ENCODE data around the gene KCNJ16.

KCNJ16 gene

DNA sequence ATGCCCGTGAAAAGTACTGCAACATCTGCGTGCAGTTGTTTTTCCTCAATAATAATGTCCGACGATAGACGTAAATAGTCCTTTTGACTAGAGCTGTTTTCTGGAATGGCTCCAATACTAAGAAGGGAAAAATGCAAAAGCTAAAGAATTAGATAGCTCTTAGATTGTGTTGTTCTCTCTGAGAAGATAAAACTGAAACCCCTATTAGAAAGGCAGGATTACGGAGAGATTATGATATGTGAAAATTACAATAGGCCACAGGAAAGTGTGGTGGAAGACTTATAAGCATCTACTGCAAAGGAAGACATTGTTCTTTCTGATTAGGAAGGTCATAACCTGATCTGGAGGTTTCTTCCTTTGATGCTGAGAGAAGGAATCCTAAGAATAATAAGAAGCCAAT, 33.5 kb upstream of the KCNJ16 start:
- TF ChIP-seq EP300 (IDR thresholded peaks at IDR 0.05; ENCODE audit: borderline replicate concordance) (no peak), EGR1 (IDR thresholded peaks at IDR 0.05) (no peak), MAX (IDR thresholded peaks at IDR 0.05) (no peak), ZBTB7A (IDR thresholded peaks at IDR 0.05; ENCODE audit: low read depth) (no peak), NFIC (IDR thresholded peaks at IDR 0.05) (no peak), TCF12 (IDR thresholded peaks at IDR 0.05; ENCODE audit: low read depth) (no peak), YY1 (IDR thresholded peaks at IDR 0.05; ENCODE audit: low read depth) (no peak), CEBPB (IDR thresholded peaks at IDR 0.05) (no peak), CREB1 (IDR thresholded peaks at IDR 0.05; ENCODE audit: low read depth) (no peak), FOXM1 (IDR thresholded peaks at IDR 0.05; ENCODE audit: borderline replicate concordance, low read depth) (no peak), TEAD4 (IDR thresholded peaks at IDR 0.05) (no peak), USF1 (IDR thresholded peaks at IDR 0.05) (no peak), RAD21 (IDR thresholded peaks at IDR 0.05; ENCODE audit: low read depth) (no peak), TAF1 (IDR thresholded peaks at IDR 0.05; ENCODE audit: low read depth) (no peak)
- TF ChIP-seq, protein P1, sequence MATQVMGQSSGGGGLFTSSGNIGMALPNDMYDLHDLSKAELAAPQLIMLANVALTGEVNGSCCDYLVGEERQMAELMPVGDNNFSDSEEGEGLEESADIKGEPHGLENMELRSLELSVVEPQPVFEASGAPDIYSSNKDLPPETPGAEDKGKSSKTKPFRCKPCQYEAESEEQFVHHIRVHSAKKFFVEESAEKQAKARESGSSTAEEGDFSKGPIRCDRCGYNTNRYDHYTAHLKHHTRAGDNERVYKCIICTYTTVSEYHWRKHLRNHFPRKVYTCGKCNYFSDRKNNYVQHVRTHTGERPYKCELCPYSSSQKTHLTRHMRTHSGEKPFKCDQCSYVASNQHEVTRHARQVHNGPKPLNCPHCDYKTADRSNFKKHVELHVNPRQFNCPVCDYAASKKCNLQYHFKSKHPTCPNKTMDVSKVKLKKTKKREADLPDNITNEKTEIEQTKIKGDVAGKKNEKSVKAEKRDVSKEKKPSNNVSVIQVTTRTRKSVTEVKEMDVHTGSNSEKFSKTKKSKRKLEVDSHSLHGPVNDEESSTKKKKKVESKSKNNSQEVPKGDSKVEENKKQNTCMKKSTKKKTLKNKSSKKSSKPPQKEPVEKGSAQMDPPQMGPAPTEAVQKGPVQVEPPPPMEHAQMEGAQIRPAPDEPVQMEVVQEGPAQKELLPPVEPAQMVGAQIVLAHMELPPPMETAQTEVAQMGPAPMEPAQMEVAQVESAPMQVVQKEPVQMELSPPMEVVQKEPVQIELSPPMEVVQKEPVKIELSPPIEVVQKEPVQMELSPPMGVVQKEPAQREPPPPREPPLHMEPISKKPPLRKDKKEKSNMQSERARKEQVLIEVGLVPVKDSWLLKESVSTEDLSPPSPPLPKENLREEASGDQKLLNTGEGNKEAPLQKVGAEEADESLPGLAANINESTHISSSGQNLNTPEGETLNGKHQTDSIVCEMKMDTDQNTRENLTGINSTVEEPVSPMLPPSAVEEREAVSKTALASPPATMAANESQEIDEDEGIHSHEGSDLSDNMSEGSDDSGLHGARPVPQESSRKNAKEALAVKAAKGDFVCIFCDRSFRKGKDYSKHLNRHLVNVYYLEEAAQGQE (IDR thresholded peaks at IDR 0.05; ENCODE audit: low read depth): no peak

DNA sequence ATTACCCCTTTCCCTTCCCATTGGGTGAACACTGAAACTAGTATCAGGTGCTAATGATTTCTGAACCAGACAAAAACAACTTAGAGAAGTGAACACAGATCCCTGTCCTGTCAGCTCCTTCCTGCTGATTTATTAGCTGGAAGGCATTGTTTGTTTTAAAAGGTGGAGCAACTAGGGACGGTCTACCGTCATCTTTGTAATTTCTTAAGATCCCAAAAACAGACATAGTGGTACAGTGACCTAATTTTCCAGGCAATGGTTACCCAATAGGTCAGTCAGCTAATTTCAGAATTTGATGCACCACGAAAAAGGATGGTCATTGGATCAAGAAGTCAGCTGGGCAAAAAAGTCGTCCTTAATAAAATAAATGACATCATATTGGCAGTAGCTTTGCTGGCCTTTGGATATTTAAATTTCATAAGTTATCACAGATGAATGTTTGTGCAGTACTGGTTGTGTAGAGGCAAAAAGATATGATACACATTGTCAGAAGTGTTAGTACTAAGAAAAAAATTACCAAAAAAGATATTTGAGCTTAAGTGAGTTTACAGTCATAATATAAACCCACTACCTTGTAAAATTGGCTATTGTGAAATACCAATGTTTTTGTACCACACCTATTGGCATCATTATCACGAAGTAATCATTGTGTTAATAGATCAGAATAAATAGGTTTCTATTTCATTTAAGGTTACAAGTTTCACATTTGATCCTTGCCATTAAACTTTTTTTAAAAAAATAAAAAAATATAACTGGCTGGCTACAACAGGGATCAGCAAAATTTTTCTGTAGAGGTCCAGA, 27.2 kb upstream of the KCNJ16 start:
- TF ChIP-seq ZBTB7A (IDR thresholded peaks at IDR 0.05; ENCODE audit: low read depth): no peak
- no peak for TF ChIP-seq FOXM1 (IDR thresholded peaks at IDR 0.05; ENCODE audit: borderline replicate concordance, low read depth)
- no peak for TF ChIP-seq EGR1 (IDR thresholded peaks at IDR 0.05)
- TF ChIP-seq TEAD4 (IDR thresholded peaks at IDR 0.05): no peak
- TF ChIP-seq, protein P1 (IDR thresholded peaks at IDR 0.05; ENCODE audit: low read depth): no peak
- no peak for TF ChIP-seq EP300 (IDR thresholded peaks at IDR 0.05; ENCODE audit: borderline replicate concordance)
- TF ChIP-seq NFIC (IDR thresholded peaks at IDR 0.05): no peak

- no peak for TF ChIP-seq RAD21 (IDR thresholded peaks at IDR 0.05; ENCODE audit: low read depth)
- TF ChIP-seq FOXM1 (IDR thresholded peaks at IDR 0.05; ENCODE audit: borderline replicate concordance, low read depth): no peak
- TF ChIP-seq USF1 (IDR thresholded peaks at IDR 0.05): no peak
- no peak for TF ChIP-seq YY1 (IDR thresholded peaks at IDR 0.05; ENCODE audit: low read depth)
- TF ChIP-seq MAX (IDR thresholded peaks at IDR 0.05): no peak
- no peak for TF ChIP-seq EP300 (IDR thresholded peaks at IDR 0.05; ENCODE audit: borderline replicate concordance)
- TF ChIP-seq ZBTB7A (IDR thresholded peaks at IDR 0.05; ENCODE audit: low read depth): no peak
- no peak for TF ChIP-seq NFIC (IDR thresholded peaks at IDR 0.05)
- TF ChIP-seq EGR1 (IDR thresholded peaks at IDR 0.05): no peak
- TF ChIP-seq, protein P1 (IDR thresholded peaks at IDR 0.05; ENCODE audit: low read depth): no peak
- no peak for TF ChIP-seq CREB1 (IDR thresholded peaks at IDR 0.05; ENCODE audit: low read depth)
- TF ChIP-seq TAF1 (IDR thresholded peaks at IDR 0.05; ENCODE audit: low read depth): no peak
- no peak for TF ChIP-seq TEAD4 (IDR thresholded peaks at IDR 0.05)
- TF ChIP-seq CEBPB (IDR thresholded peaks at IDR 0.05): no peak
- no peak for TF ChIP-seq TCF12 (IDR thresholded peaks at IDR 0.05; ENCODE audit: low read depth)
Measured at GRCh38 chr17:70049801-70050591, 25.0 kb upstream of the KCNJ16 start.
